K562 (cell line): ENCODE data around the gene GAL3ST2. TPM values are rescaled to one million over a fixed set of nuclear protein-coding genes. Genes with fewer than 3 reads are reported as not detected.

Experiments used
- CEBPZ ChIP-seq: fragments of 150-350 bp; IDR thresholded peaks from 2 replicates; pipeline ENCODE4 v1.6.1; 2014; ENCODE audit warnings: low read depth, mild to moderate bottlenecking, low read length, borderline replicate concordance
- CHD2 ChIP-seq: IDR thresholded peaks from 2 replicates; pipeline ENCODE4 v1.6.1; 2011; ENCODE audit warnings: low read depth, low read length
- EGR1 ChIP-seq: fragments of 450-650 bp; conservative IDR thresholded peaks from 2 replicates; pipeline ENCODE4 v1.6.1; 2017; ENCODE audit warnings: mild to moderate bottlenecking
- GMEB1 ChIP-seq: fragments of 250-450 bp; sonication (Bioruptor Pico); IDR thresholded peaks from 2 replicates; pipeline ENCODE4 v1.4.0; 2020; ENCODE audit warnings: mild to moderate bottlenecking
- GTF2F1 ChIP-seq: IDR thresholded peaks from 2 replicates; pipeline ENCODE4 v1.6.1; 2011; ENCODE audit warnings: low read depth, low read length, improper control_type of control experiment
- KLF6 ChIP-seq: fragments of 250-450 bp; sonication (Bioruptor Pico); IDR thresholded peaks from 2 replicates; pipeline ENCODE4 v1.4.0; 2020; ENCODE audit warnings: mild to moderate bottlenecking, moderate library complexity, borderline replicate concordance
- MAZ ChIP-seq, 2 experiments: fragments of 450-650 bp in 1 of 2; sonication (generic) in 1 of 2; formaldehyde crosslinking; IDR thresholded peaks in 1 of 2; conservative IDR thresholded peaks in 1 of 2; 2 replicates each; pipeline versions ENCODE4 v1.4.0 to v1.5.0; 2020; ENCODE audit warnings: mild to moderate bottlenecking in 1 of 2, missing genetic modification reagents in 1 of 2
- PML ChIP-seq: IDR thresholded peaks from 2 replicates; pipeline ENCODE4 v1.6.1; 2012; ENCODE audit warnings: low read length, inconsistent platforms
- PURB ChIP-seq: sonication (generic); formaldehyde crosslinking; IDR thresholded peaks from 2 replicates; pipeline ENCODE4 v1.9.0; 2021; ENCODE audit warnings: low read depth, mild to moderate bottlenecking, missing genetic modification reagents
- RAD51 ChIP-seq: fragments of 450-650 bp; IDR thresholded peaks from 2 replicates; pipeline ENCODE4 v1.7.1; 2016; ENCODE audit warnings: low read depth, mild to moderate bottlenecking, borderline replicate concordance
- RBFOX2 ChIP-seq: fragments of 200-400 bp; formaldehyde crosslinking; IDR thresholded peaks from 2 replicates; pipeline ENCODE4 v1.6.1; 2017; ENCODE audit warnings: low read depth, mild to moderate bottlenecking, low read length, moderate library complexity
- SP2 ChIP-seq: IDR thresholded peaks from 2 replicates; pipeline ENCODE4 v1.6.1; 2011; ENCODE audit warnings: mild to moderate bottlenecking, low read depth, low read length, moderate library complexity; ENCODE audit not compliant: poor library complexity, severe bottlenecking; ENCODE audit errors: extremely low read depth
- TARDBP ChIP-seq: fragments of 450-650 bp; IDR thresholded peaks from 2 replicates; pipeline ENCODE4 v1.6.1; 2016
- ZBTB7A ChIP-seq: IDR thresholded peaks from 2 replicates; pipeline ENCODE4 v1.6.1; 2011; ENCODE audit warnings: low read depth, mild to moderate bottlenecking, low read length, moderate library complexity, borderline replicate concordance; ENCODE audit not compliant: control insufficient read depth
- ZC3H11A ChIP-seq: IDR thresholded peaks from 2 replicates; pipeline ENCODE4 v1.6.1; 2012; ENCODE audit warnings: low read depth, low read length, improper control_type of control experiment
- ZFX ChIP-seq: sonication (generic); formaldehyde crosslinking; IDR thresholded peaks from 2 replicates; pipeline ENCODE4 v1.8.0; 2022; ENCODE audit warnings: mild to moderate bottlenecking, missing genetic modification reagents, moderate library complexity
- polyA plus RNA-seq, 8 experiments: library from polyadenylated mRNA; depleted of rRNA in 4 of 8; stranded (reverse) in 5 of 8; unstranded in 3 of 8; fragments of >200 nt; fragmentation: Nextera tagmentation in 2 of 8; fragmentation: Illumina TruSeq in 1 of 8; extraction: Ambion mirVana in 2 of 8; extraction: Trizol in 1 of 8; gene quantifications; 2 replicates each; pipeline versions ENCODE4 v1.2.1 to v1.2.3, GENCODE V29; 2011 to 2014; ENCODE audit warnings: inconsistent platforms in 1 of 8, missing spikeins in 1 of 8
- total RNA-seq, 7 experiments: library from RNA; depleted of rRNA in 6 of 7; stranded (reverse); fragments of >200 nt in 6 of 7; fragmentation: Illumina TruSeq in 2 of 7; extraction: Trizol in 2 of 7; gene quantifications; 2 replicates each; pipeline versions ENCODE4 v1.2.1 to v1.2.3, GENCODE V29; 2011 to 2021; ENCODE audit warnings: low replicate concordance in 1 of 7
- TF ChIP-seq, protein P1 (sequence below): fragments of 250-450 bp; sonication (Bioruptor Pico); IDR thresholded peaks from 2 replicates; pipeline ENCODE4 v1.8.0; 2021; ENCODE audit warnings: borderline replicate concordance, mild to moderate bottlenecking, moderate library complexity; ENCODE audit not compliant: poor library complexity, severe bottlenecking
- TF ChIP-seq, protein P2 (sequence below): fragments of 200-800 bp; sonication (Bioruptor generic); IDR thresholded peaks from 2 replicates; pipeline ENCODE4 v1.6.1; 2017; ENCODE audit warnings: missing genetic modification characterization, missing compliant biosample characterization

The GAL3ST2 gene
- total and polyA plus RNA-seq, 9 of the 15 experiments (the other 6 are each of a cell fraction or from before 2014, with no cell fraction given) = 0.42 TPM; not detected in 8

DNA sequence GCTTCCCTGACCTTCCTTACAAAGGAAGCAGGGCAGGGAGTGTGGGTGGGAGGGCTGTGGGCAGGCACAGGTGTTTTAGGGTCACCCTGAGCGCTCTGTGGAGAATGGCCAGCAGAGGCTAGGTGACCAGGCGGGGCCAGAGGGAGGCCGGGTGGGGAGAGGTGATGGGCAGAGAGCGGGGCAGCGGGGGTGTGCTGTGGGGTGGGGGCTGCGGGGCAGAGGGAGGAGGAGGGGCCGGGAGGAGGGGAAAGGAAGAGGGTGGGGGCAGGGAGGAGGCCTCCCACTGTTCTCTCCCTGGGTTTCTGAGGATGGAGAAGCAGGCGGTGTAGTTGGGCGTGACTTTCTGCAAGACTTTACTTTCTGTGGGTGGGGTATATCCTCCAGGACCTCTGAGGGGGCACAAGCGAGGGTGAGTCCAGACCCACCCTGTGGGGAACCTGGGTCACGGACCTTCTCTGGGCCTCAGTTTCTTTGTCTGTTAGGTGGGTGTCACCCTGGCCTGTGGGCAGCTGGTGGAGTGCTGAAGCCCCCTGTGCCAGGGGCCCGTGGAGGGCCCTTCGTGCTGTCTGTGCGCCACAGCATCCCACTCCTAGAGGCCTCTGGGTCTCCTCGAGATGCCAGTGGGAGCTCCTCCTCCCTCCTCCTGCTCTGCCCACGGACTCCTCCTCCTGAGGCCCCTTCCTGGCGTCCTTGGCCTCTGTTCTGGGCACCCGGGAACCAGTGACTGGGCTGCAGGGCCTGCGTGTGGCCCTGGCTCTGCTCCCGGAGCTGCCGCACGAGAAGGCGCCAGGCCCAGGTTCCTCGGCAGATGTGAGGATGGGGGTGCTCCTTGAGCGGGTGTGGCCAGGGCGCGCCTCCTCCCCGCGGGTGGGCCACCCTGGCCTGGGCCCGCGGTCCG, 26.0 kb downstream of the GAL3ST2 start (continued):
- TF ChIP-seq ZBTB7A (peak; percentile 1; the same call in 1 of the 2 replicates), KLF6 (CRISPR knock-in tag) (no peak), ZC3H11A (no peak), CHD2 (no peak), GMEB1 (CRISPR knock-in tag) (no peak), PURB (CRISPR knock-in tag) (no peak), TARDBP (no peak), MAZ (CRISPR knock-in tag; conservative IDR thresholded peaks at IDR 0.05 in 1 of 2, IDR thresholded peaks at IDR 0.05 in 1 of 2) (0 out of 4 replicates have a peak, but pooled peaks of 1 of the 2 experiments have one; percentile 3), ZFX (CRISPR knock-in tag) (0 out of 2 replicates have a peak, but pooled peaks have one; percentile 10), EGR1 (0 out of 2 replicates have a peak, but pooled peaks have one; percentile 2), SP2 (no peak), CEBPZ (no peak), RBFOX2 (peak; percentile 29), PML (no peak), GTF2F1 (no peak), RAD51 (no peak)
- TF ChIP-seq, protein P1, sequence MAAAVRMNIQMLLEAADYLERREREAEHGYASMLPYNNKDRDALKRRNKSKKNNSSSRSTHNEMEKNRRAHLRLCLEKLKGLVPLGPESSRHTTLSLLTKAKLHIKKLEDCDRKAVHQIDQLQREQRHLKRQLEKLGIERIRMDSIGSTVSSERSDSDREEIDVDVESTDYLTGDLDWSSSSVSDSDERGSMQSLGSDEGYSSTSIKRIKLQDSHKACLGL (CRISPR knock-in tag) = no peak
- TF ChIP-seq, protein P2, sequence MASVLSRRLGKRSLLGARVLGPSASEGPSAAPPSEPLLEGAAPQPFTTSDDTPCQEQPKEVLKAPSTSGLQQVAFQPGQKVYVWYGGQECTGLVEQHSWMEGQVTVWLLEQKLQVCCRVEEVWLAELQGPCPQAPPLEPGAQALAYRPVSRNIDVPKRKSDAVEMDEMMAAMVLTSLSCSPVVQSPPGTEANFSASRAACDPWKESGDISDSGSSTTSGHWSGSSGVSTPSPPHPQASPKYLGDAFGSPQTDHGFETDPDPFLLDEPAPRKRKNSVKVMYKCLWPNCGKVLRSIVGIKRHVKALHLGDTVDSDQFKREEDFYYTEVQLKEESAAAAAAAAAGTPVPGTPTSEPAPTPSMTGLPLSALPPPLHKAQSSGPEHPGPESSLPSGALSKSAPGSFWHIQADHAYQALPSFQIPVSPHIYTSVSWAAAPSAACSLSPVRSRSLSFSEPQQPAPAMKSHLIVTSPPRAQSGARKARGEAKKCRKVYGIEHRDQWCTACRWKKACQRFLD (CRISPR knock-in tag) = no peak
